Stomach (tissue), 9 donors: Measurements from ENCODE around the gene LGMN. TPM values are rescaled to one million over a fixed set of nuclear protein-coding genes. Genes with fewer than 3 reads are reported as not detected.
A peak's percentile ranks its signal among the peaks of the same experiment; 100 is the strongest.

Experiments used
- DNase-seq, 2 donors: peaks; one replicate each; pipeline versions ENCODE4 v3.0.0 to v3.0.0-alpha.2; 2013 to 2019
- H3K27ac ChIP-seq, 5 donors: fragments of 200-600 bp in 4 of 5; sonication (generic) in 4 of 5; one replicate each; pipeline ENCODE4 v1.5.1; 2013 to 2019; ENCODE audit warnings: mild to moderate bottlenecking in 1 of 5, moderate library complexity in 1 of 5
- H3K27me3 ChIP-seq, 3 donors: fragments of 200-600 bp; sonication (generic); one replicate each; pipeline ENCODE4 v1.5.1; 2017 to 2019; ENCODE audit warnings: mixed run types in 1 of 3
- H3K36me3 ChIP-seq, 4 donors: fragments of 200-600 bp; sonication (generic); 1 replicate in 3 of 4; 2 replicates in 1 of 4; pipeline ENCODE4 v1.5.1; 2016 to 2019
- H3K4me1 ChIP-seq, 4 donors: fragments of 200-600 bp; sonication (generic); one replicate each; pipeline ENCODE4 v1.5.1; 2016 to 2019
- H3K4me3 ChIP-seq, 4 donors: fragments of 200-600 bp; sonication (generic) in 3 of 4; one replicate each; pipeline ENCODE4 v1.5.1; 2016 to 2019; ENCODE audit warnings: mild to moderate bottlenecking in 1 of 4
- H3K9me3 ChIP-seq, 4 donors: fragments of 200-600 bp; sonication (generic); one replicate each; pipeline ENCODE4 v1.5.1; 2016 to 2019
- EP300 ChIP-seq: sonication (generic); formaldehyde crosslinking; IDR thresholded peaks from one replicate; pipeline ENCODE4 v1.6.1; 2017; ENCODE audit warnings: antibody characterized with exemption
- POLR2A ChIP-seq, 4 donors: fragments of 450-650 bp; IDR thresholded peaks; one replicate each; pipeline ENCODE4 v1.6.1; 2016; ENCODE audit warnings: antibody characterized with exemption in 4 of 4, control low read depth in 2 of 4, mild to moderate bottlenecking in 1 of 4, moderate library complexity in 1 of 4
- POLR2AphosphoS5 ChIP-seq, 3 donors: sonication (generic); formaldehyde crosslinking; IDR thresholded peaks; one replicate each; pipeline ENCODE4 v1.6.1; 2016; ENCODE audit warnings: antibody characterized with exemption in 3 of 3
- WGBS, 5 donors: extraction: QIAGEN DNeasy Blood & Tissue Kit in 3 of 5; methylation state at CpG; one replicate each; pipeline versions ENCODE4 v1.1.5 to v1.1.7; 2013 to 2018; 5-methylcytosine and 5-hydroxymethylcytosine counted together
- intact Hi-C: fragments of 100-400 bp; cut with DNase I; formaldehyde crosslinking; loops from one replicate; pipeline ENCODE4 v1.15.1; 2023; ENCODE audit warnings: low total_unique reads
- polyA plus RNA-seq, 3 donors: library from polyadenylated mRNA; stranded (reverse); fragments of 200-250 nt; gene quantifications; one replicate each; pipeline ENCODE4 v1.2.3, GENCODE V29; 2013
- total RNA-seq, 5 donors: library from RNA; depleted of rRNA; stranded (reverse); fragments of >200 nt; gene quantifications; one replicate each; pipeline versions ENCODE4 v1.1.0 to v1.2.3, GENCODE V29; 2014 to 2016
- TF ChIP-seq, protein P1 (sequence below), 7 experiments: fragments of 450-650 bp in 4 of 7; fragments of 200-600 bp in 3 of 7; sonication (generic) in 3 of 7; IDR thresholded peaks; one replicate each; pipeline ENCODE4 v1.5.1; 2016 to 2019; ENCODE audit warnings: antibody characterized with exemption in 7 of 7, control low read depth in 2 of 7, mild to moderate bottlenecking in 1 of 7
- donor health status: healthy with polysubstance abuse.
- donor health status: Bipolar disorder and iron deficiency.
- donor health status: healthy.

LGMN gene
- total and polyA plus RNA-seq, 8 donors: 8.2 to 142 (median 50.0) TPM

DNA sequence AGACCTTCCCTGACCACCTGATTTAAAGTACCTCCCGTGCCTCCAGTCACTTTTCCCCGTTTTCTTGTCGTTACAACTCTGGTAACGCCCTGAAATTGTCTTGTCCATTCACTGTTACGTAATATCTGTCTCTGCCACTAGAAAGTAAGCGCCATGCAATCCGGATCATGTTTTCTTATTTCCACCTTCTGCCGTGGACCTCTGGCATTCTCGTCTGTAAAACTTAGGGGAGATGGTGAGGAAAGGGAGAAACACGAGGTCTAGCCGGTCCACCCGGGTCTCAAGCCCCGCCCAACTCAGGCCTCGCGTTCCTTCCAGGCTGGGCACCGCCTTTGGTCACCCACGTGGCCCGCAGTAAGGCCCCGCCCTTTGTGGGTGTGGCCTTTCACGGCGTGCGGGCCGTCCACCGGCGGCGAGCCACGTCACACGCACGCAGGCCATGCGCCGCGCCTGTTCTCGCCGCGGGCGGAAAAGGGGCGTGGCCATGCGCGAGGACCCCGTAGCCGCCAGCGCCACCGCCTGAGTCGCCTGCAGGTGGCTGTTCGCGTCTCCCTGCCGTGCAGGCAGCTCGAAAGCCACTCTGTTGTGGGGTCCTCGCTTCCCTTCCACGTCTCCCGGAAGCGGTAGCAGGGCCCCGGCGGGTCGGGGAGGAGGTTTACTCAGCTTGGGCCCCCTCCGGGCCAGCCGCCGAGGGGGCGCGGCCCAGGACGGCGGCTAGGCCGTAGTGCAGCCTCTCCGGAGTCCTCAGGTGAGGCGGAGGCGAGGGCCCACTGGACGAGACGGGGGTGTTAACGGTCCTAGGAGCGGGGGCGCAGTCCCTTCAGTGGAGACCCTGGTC lies 45.5 kb upstream of the LGMN start, which contains the start of gene GOLGA5:
Gene GOLGA5 (plus strand): TSS at position 597 of the 838 bp plus-strand sequence. CDS start 3,133 bp downstream, outside the sequence.
- intact Hi-C loops: no loop called here
- Histone ChIP-seq H3K27ac (peak within 1 kb of the TSS; percentile 88 to 97 (median 91)), H3K9me3 (peaks cover 0 to 14% (median 7%) of the 10 kb centered on the region in 4 donors), H3K4me3 (peak within 1 kb of the TSS; percentile 92 to 99 (median 98)), H3K27me3 (no peaks in the 10 kb centered on the region), H3K36me3 (peaks cover 15 to 20% (median 19%) of the 10 kb centered on the region in 4 donors), H3K4me1 (peaks cover 11 to 46% (median 31%) of the 10 kb centered on the region in 4 donors)
- peak; percentile 99 to 100 for DNase-seq
- 0 to 7% (median 1%) methylated on average over 9 to 71 of the region's 71 CpGs for WGBS, 5 donors
- TF ChIP-seq POLR2AphosphoS5 (IDR thresholded peaks at IDR 0.05) (peak; percentile 88 to 97 (median 89)), EP300 (no peak), POLR2A (IDR thresholded peaks at IDR 0.05) (peak in 1 of 4 donors; percentile 16)
- TF ChIP-seq, protein P1, sequence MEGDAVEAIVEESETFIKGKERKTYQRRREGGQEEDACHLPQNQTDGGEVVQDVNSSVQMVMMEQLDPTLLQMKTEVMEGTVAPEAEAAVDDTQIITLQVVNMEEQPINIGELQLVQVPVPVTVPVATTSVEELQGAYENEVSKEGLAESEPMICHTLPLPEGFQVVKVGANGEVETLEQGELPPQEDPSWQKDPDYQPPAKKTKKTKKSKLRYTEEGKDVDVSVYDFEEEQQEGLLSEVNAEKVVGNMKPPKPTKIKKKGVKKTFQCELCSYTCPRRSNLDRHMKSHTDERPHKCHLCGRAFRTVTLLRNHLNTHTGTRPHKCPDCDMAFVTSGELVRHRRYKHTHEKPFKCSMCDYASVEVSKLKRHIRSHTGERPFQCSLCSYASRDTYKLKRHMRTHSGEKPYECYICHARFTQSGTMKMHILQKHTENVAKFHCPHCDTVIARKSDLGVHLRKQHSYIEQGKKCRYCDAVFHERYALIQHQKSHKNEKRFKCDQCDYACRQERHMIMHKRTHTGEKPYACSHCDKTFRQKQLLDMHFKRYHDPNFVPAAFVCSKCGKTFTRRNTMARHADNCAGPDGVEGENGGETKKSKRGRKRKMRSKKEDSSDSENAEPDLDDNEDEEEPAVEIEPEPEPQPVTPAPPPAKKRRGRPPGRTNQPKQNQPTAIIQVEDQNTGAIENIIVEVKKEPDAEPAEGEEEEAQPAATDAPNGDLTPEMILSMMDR (IDR thresholded peaks at IDR 0.05): peak in 2 of 7 experiments; percentile 22 to 35

DNA sequence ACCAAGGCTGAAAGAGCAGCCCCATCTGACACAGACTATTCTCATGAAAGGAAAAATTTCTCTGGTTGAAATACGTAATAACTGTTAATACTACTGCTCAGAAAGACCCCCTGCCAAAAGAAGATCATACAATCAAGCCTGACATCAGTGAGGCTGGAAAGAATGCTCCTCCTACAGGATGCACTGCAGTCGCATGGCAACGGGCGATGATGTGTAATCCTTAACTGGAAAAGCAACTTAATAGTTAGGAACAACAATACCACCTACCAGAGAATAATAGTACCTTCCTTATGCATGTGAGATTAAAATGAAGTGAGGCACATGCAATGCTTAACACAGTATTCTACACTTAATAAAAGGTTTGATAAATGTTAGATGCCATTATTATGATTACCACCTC lies 44.5 kb upstream of the LGMN start:
- TF ChIP-seq, protein P1 (IDR thresholded peaks at IDR 0.05): no peak
- TF ChIP-seq EP300 (no peak), POLR2AphosphoS5 (IDR thresholded peaks at IDR 0.05) (no peak), POLR2A (IDR thresholded peaks at IDR 0.05) (no peak)
- DNase-seq: peak in 1 of 2 donors; percentile 33
- Histone ChIP-seq H3K36me3 (peaks cover 6 to 9% (median 8%) of the 10 kb centered on the region in 4 donors), H3K4me1 (peaks cover 11 to 38% (median 27%) of the 10 kb centered on the region in 4 donors), H3K27me3 (no peaks in the 10 kb centered on the region), H3K9me3 (peaks cover 0 to 20% (median 9%) of the 10 kb centered on the region in 4 donors), H3K4me3 (no peak overlapping the region), H3K27ac (no peak overlapping the region)
- intact Hi-C loops: no loop called here
- 67 to 77% (median 68%) methylated on average over 4 of the region's 4 CpGs for WGBS, 5 donors

DNA sequence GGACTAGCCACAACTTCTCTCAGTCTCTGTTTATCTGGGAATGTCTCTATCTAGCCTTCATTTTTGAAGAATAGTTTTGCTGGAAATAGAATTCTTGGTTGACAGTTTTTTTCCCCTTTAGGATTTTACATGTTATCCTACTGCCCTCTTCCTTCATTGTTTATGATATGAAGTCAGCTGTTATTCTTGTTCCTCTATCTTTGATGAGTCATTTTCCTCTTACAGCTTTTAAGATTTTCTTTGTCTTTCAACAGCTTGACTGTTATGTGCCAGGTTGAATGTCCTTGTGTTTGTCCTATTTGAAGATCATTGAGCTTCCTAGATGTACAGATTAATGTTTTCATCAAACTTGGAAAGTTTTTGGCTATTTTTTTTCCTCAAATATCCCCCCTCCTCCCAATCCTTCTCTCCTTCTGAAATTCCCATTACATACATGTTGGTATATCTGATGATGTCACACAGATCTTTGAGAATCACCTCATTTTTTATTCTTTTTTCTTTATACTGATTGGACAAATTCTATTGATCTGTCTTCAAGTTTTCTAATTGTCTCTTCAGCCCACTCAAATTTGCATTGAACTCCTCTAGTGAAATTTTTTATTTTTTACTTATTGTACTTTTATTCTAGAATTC lies 41.1 kb upstream of the LGMN start:
- H3K4me1 ChIP-seq: peaks cover 14 to 33% (median 20%) of the 10 kb centered on the region in 4 donors
- no peaks in the 10 kb centered on the region for H3K36me3 ChIP-seq
- no peak for TF ChIP-seq POLR2A (IDR thresholded peaks at IDR 0.05)
- TF ChIP-seq, protein P1 (IDR thresholded peaks at IDR 0.05): no peak
- TF ChIP-seq POLR2AphosphoS5 (IDR thresholded peaks at IDR 0.05): no peak
- no peak for TF ChIP-seq EP300
- peaks cover 0 to 20% (median 9%) of the 10 kb centered on the region in 4 donors for H3K9me3 ChIP-seq
- H3K27me3 ChIP-seq: no peaks in the 10 kb centered on the region
- no peak overlapping the region for H3K27ac ChIP-seq
- intact Hi-C loops: no loop called here
- no peak overlapping the region for H3K4me3 ChIP-seq
- DNase-seq: no peak

DNA sequence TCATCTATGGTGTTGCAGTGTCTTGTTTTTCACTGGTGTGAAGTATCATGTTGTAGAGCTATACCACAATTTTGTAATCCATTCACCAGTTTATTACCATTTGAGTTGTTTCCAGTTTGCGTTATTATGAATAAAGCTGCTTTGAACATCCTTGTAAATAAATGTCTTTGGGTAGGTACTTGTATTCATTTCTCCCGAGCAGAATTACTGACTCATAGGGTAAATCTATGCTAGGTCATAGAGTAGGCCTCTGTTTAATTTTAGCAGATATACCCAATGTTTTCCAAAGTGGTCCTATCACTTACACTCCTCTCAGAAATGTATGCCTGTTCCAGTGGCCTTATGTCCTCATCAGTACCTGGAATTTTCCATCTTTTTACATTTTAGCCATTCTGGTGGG lies 39.1 kb upstream of the LGMN start:
- H3K4me1 ChIP-seq: peaks cover 11 to 31% (median 23%) of the 10 kb centered on the region in 4 donors
- TF ChIP-seq EP300 (no peak), POLR2AphosphoS5 (IDR thresholded peaks at IDR 0.05) (no peak), POLR2A (IDR thresholded peaks at IDR 0.05) (no peak)
- TF ChIP-seq, protein P1 (IDR thresholded peaks at IDR 0.05): no peak
- WGBS, 5 donors: 87 to 95% (median 91%) methylated on average over 2 of the region's 2 CpGs
- no peak for DNase-seq
- H3K9me3 ChIP-seq: peaks cover 0 to 20% (median 9%) of the 10 kb centered on the region in 4 donors
- H3K27ac ChIP-seq: no peak overlapping the region
- intact Hi-C loops: no loop called here
- H3K36me3 ChIP-seq: no peaks in the 10 kb centered on the region
- H3K4me3 ChIP-seq: no peak overlapping the region
- no peaks in the 10 kb centered on the region for H3K27me3 ChIP-seq
